H1 (cell line): ENCODE measurements around the gene COLQ. TPM values are rescaled to one million over a fixed set of nuclear protein-coding genes. Genes with fewer than 3 reads are reported as not detected.

Experiments used
- CTCF ChIA-PET: fragments of 300-600 bp; sonication (Branson Sonifier 250); formaldehyde crosslinking; loops from one replicate; lab custom pipeline; 2021; ENCODE audit not compliant: partially characterized antibody; lab: Charles Lee
- POLR2A ChIA-PET: fragments of 300-600 bp; sonication (Branson Sonifier 250); formaldehyde crosslinking; loops from one replicate; lab custom pipeline; 2021; ENCODE audit warnings: inconsistent platforms; ENCODE audit not compliant: partially characterized antibody; lab: Charles Lee
- DNase-seq, 2 experiments: peaks; one replicate each; pipeline versions ENCODE4 v3.0.0 to v3.0.0-alpha.2; 2010 to 2022; ENCODE audit warnings: low spot score in 2 of 2, low read depth in 1 of 2, mixed read lengths in 1 of 2
- FAIRE-seq: peaks from 2 replicates; lab custom pipeline; 2011; peaks lifted over from hg19 to GRCh38; lab: Jason Lieb, UNC
- H2AFZ ChIP-seq: 2 replicates; pipeline ENCODE4 v1.8.1; 2012; ENCODE audit warnings: low read length, inconsistent platforms
- H2AK5ac ChIP-seq: 2 replicates; pipeline ENCODE4 v1.6.1; 2013; ENCODE audit warnings: low read depth, low read length
- H2BK120ac ChIP-seq: replicated peaks from 2 replicates; pipeline ENCODE3; 2013; ENCODE audit warnings: low read depth, low read length, inconsistent platforms
- H2BK12ac ChIP-seq: 2 replicates; pipeline ENCODE4 v1.6.1; 2013; ENCODE audit warnings: low read depth, low read length
- H2BK15ac ChIP-seq: 2 replicates; pipeline ENCODE4 v1.6.1; 2013; ENCODE audit warnings: low read length
- H2BK20ac ChIP-seq: 2 replicates; pipeline ENCODE4 v1.6.1; 2013; ENCODE audit warnings: low read length
- H2BK5ac ChIP-seq: 2 replicates; pipeline ENCODE4 v1.6.1; 2013; ENCODE audit warnings: low read depth, low read length
- H3K14ac ChIP-seq: 2 replicates; pipeline ENCODE4 v1.6.1; 2013; ENCODE audit warnings: inconsistent platforms; ENCODE audit not compliant: insufficient read length
- H3K18ac ChIP-seq: 2 replicates; pipeline ENCODE4 v1.6.1; 2013; ENCODE audit warnings: low read length; ENCODE audit errors: extremely low read depth
- H3K23ac ChIP-seq: 2 replicates; pipeline ENCODE4 v1.6.1; 2013; ENCODE audit warnings: inconsistent platforms; ENCODE audit not compliant: insufficient read length
- H3K23me2 ChIP-seq: 2 replicates; pipeline ENCODE4 v1.6.1; 2013; ENCODE audit warnings: low read depth, low read length
- H3K27ac ChIP-seq: 2 replicates; pipeline ENCODE4 v1.6.1; 2011; ENCODE audit warnings: low read depth, low read length, inconsistent platforms
- H3K27me3 ChIP-seq, 4 experiments: replicated peaks in 1 of 4; 1 replicate in 1 of 4; 2 replicates in 3 of 4; pipeline versions ENCODE4 v1.6.1 to v1.8.1; 2011 to 2013; ENCODE audit warnings: low read length in 3 of 4, mild to moderate bottlenecking in 3 of 4, inconsistent platforms in 2 of 4, mixed read lengths in 2 of 4, moderate library complexity in 1 of 4; ENCODE audit not compliant: control insufficient read depth in 3 of 4, insufficient read depth in 3 of 4; ENCODE audit errors: extremely low read depth in 1 of 4
- H3K36me3 ChIP-seq, 4 experiments: 2 replicates each; pipeline versions ENCODE4 v1.6.1 to v1.8.1; 2011 to 2013; ENCODE audit warnings: mild to moderate bottlenecking in 4 of 4, low read length in 3 of 4, moderate library complexity in 2 of 4, control low read depth in 1 of 4, inconsistent platforms in 1 of 4; ENCODE audit not compliant: insufficient read depth in 4 of 4, control insufficient read depth in 2 of 4
- H3K4ac ChIP-seq: replicated peaks from 2 replicates; pipeline ENCODE3; 2013; ENCODE audit warnings: low read length, low read depth, mixed read lengths, inconsistent platforms; ENCODE audit not compliant: insufficient read length
- H3K4me1 ChIP-seq, 4 experiments: replicated peaks in 1 of 4; 1 replicate in 1 of 4; 2 replicates in 3 of 4; pipeline versions ENCODE4 v1.6.1 to v1.8.1; 2011 to 2013; ENCODE audit warnings: low read length in 3 of 4, inconsistent platforms in 2 of 4, mixed read lengths in 1 of 4; ENCODE audit not compliant: insufficient read depth in 4 of 4, control insufficient read depth in 3 of 4
- H3K4me2 ChIP-seq, 2 experiments: 2 replicates each; pipeline versions ENCODE4 v1.6.1 to v1.8.1; 2011 to 2013; ENCODE audit warnings: low read depth in 2 of 2, low read length in 2 of 2, control low read depth in 1 of 2, inconsistent platforms in 1 of 2, mild to moderate bottlenecking in 1 of 2; ENCODE audit not compliant: insufficient read depth in 1 of 2
- H3K4me3 ChIP-seq, 4 experiments: fragments of 200-600, 300-600 bp in 1 of 4; sonication (generic), shearing (Covaris generic), sonication (Bioruptor Twin) in 1 of 4; 2 replicates each; pipeline versions ENCODE4 v1.5.1 to v1.8.1; 2011 to 2016; ENCODE audit warnings: low read length in 4 of 4, low read depth in 3 of 4, control low read depth in 2 of 4, inconsistent platforms in 2 of 4, mild to moderate bottlenecking in 2 of 4, mixed read lengths in 1 of 4, moderate library complexity in 1 of 4; ENCODE audit not compliant: insufficient read depth in 2 of 4; ENCODE audit errors: extremely low read depth in 1 of 4
- H3K56ac ChIP-seq: replicated peaks from 2 replicates; pipeline ENCODE3; 2013; ENCODE audit warnings: low read depth, mild to moderate bottlenecking, mixed read lengths, low read length, inconsistent platforms; ENCODE audit not compliant: insufficient read length
- H3K79me1 ChIP-seq: 2 replicates; pipeline ENCODE4 v1.6.1; 2013; ENCODE audit warnings: low read depth, low read length, control low read depth
- H3K79me2 ChIP-seq, 2 experiments: 2 replicates each; pipeline versions ENCODE4 v1.6.1 to v1.8.1; 2012 to 2013; ENCODE audit warnings: low read length in 2 of 2, mild to moderate bottlenecking in 2 of 2, inconsistent platforms in 1 of 2; ENCODE audit not compliant: insufficient read depth in 2 of 2, control insufficient read depth in 1 of 2
- H3K9ac ChIP-seq, 4 experiments: replicated peaks in 1 of 4; 1 replicate in 1 of 4; 2 replicates in 3 of 4; pipeline versions ENCODE4 v1.6.1 to v1.8.1; 2011 to 2013; ENCODE audit warnings: low read depth in 3 of 4, low read length in 3 of 4, control low read depth in 2 of 4, mild to moderate bottlenecking in 2 of 4, moderate library complexity in 2 of 4, inconsistent platforms in 1 of 4; ENCODE audit errors: extremely low read depth in 1 of 4
- H3K9me3 ChIP-seq, 2 experiments: 2 replicates each; pipeline versions ENCODE4 v1.6.1 to v1.8.1; 2012 to 2013; ENCODE audit warnings: mild to moderate bottlenecking in 2 of 2, moderate library complexity in 2 of 2, control low read depth in 1 of 2, inconsistent platforms in 1 of 2, low read depth in 1 of 2, low read length in 1 of 2, mixed read lengths in 1 of 2; ENCODE audit not compliant: insufficient read depth in 2 of 2
- H4K20me1 ChIP-seq, 2 experiments: replicated peaks in 1 of 2; 2 replicates each; pipeline versions ENCODE3 to v1.8.1; 2011 to 2013; ENCODE audit warnings: inconsistent platforms in 2 of 2, low read length in 2 of 2, mild to moderate bottlenecking in 1 of 2; ENCODE audit not compliant: insufficient read depth in 2 of 2, control insufficient read depth in 1 of 2
- H4K5ac ChIP-seq: 2 replicates; pipeline ENCODE4 v1.6.1; 2013; ENCODE audit warnings: low read length, low read depth, mixed read lengths, inconsistent platforms; ENCODE audit not compliant: insufficient read length
- H4K8ac ChIP-seq: 2 replicates; pipeline ENCODE4 v1.8.0; 2013; ENCODE audit warnings: mild to moderate bottlenecking, moderate library complexity, low read length, inconsistent platforms; ENCODE audit not compliant: insufficient read depth; ENCODE audit errors: extremely low read depth
- H4K91ac ChIP-seq: replicated peaks from 2 replicates; pipeline ENCODE3; 2013; ENCODE audit warnings: low read length, mixed read lengths, inconsistent platforms; ENCODE audit not compliant: insufficient read length
- ATF3 ChIP-seq: IDR thresholded peaks from 2 replicates; pipeline ENCODE4 v1.6.1; 2011; ENCODE audit warnings: low read depth, mild to moderate bottlenecking, low read length; ENCODE audit not compliant: insufficient read depth
- HDAC2 ChIP-seq, 2 experiments: fragments of 300-600 bp in 1 of 2; sonication (generic) in 1 of 2; IDR thresholded peaks; 2 replicates each; pipeline ENCODE4 v1.6.1; 2011 to 2012; ENCODE audit warnings: low read depth in 2 of 2, low read length in 2 of 2, mild to moderate bottlenecking in 2 of 2, moderate library complexity in 2 of 2, borderline replicate concordance in 1 of 2, inconsistent platforms in 1 of 2
- SIX5 ChIP-seq: IDR thresholded peaks from 2 replicates; pipeline ENCODE4 v1.6.1; 2011; ENCODE audit warnings: mild to moderate bottlenecking, low read depth, low read length
- SUZ12 ChIP-seq: fragments of 200-600 bp; sonication (generic); IDR thresholded peaks from 2 replicates; pipeline ENCODE4 v1.6.1; 2012; ENCODE audit warnings: mild to moderate bottlenecking, inconsistent platforms, low read length, moderate library complexity, mixed read lengths
- USF2 ChIP-seq: IDR thresholded peaks from 2 replicates; pipeline ENCODE4 v1.6.1; 2011; ENCODE audit warnings: low read length, improper control_type of control experiment
- WGBS, 2 experiments: shearing (Covaris generic) in 1 of 2; methylation state at CpG; one replicate each; pipeline versions ENCODE4 v1.1.6 to v1.1.7; 2013 to 2015; ENCODE audit warnings: low lambda C conversion rate in 2 of 2, mixed read lengths in 2 of 2, inconsistent platforms in 1 of 2, low coverage in 1 of 2, missing lambda C conversion rate in 1 of 2; ENCODE audit not compliant: insufficient replicate concordance in 2 of 2, insufficient coverage in 1 of 2, insufficient read length in 1 of 2; ENCODE audit errors: extremely low coverage in 1 of 2, missing lambda C conversion rate in 1 of 2; 5-methylcytosine and 5-hydroxymethylcytosine counted together
- polyA plus RNA-seq, 7 experiments: library from polyadenylated mRNA; depleted of rRNA in 3 of 7; stranded (reverse) in 5 of 7; unstranded in 2 of 7; fragments of >200 nt in 5 of 7; fragments of 200-250 nt in 2 of 7; gene quantifications; 1 replicate in 5 of 7; 2 replicates in 1 of 7; 4 replicates in 1 of 7; pipeline versions ENCODE4 v1.2.1 to v1.2.3, GENCODE V29; 2011 to 2013; ENCODE audit warnings: missing spikeins in 2 of 7, mixed read lengths in 2 of 7
- total RNA-seq: library from RNA; stranded (reverse); fragmentation: NEBNext Ultra II Directional; extraction: Animal tissue kit (Norgen Biotek cat#: 25700); gene quantifications from 2 replicates; pipeline ENCODE4 v1.2.1, GENCODE V29; 2021

The COLQ gene
- total and polyA plus RNA-seq, 2 of the 8 experiments (the other 6 are each of a cell fraction or from before 2014, with no cell fraction given): 1.5 to 1.9 TPM

DNA sequence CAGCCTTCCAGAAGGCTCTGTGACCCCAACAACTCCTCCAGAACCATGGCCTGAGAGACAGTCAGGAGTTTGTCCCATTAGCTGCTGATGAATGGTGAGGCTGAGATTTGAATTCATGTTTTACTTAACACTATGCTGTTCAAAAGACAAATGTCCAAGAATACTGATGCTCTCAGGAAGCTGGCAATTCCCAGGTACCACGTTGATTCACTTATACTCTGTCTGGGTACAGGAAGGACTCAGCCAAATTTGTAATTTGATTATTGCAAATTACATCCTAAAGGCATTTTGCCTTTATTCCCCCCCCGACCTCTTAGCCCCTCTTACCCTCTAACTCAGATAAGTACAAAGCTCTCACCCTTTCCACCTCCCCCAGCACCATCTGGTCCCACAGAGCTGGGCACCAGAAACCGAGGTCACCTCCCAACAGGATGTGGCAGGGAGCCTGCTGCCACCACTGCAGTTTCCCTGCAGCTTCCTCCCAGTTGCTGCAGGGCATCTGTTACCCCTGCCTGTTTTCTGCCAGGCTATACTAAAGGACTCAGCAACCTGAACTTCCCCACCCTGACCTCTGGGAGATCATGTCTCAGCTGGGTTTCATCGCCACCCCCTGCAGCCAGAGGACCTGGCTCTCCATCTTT, 60.5 kb downstream of the COLQ start:
- Histone ChIP-seq H2BK12ac (no peak overlapping the region), H3K36me3 (no peaks in the 10 kb centered on the region), H4K8ac (no peak overlapping the region), H3K56ac (no peak overlapping the region), H3K4me1 (no peaks in the 10 kb centered on the region), H3K23me2 (no peaks in the 10 kb centered on the region), H3K4me3 (no peak overlapping the region), H2AK5ac (no peak overlapping the region), H3K4ac (no peak overlapping the region), H2BK120ac (no peak overlapping the region), H3K79me2 (no peaks in the 10 kb centered on the region), H3K9ac (no peak overlapping the region), H3K27me3 (no peaks in the 10 kb centered on the region), H3K4me2 (no peak overlapping the region), H4K91ac (no peak overlapping the region), H2BK20ac (no peak overlapping the region), H4K5ac (no peak overlapping the region), H3K27ac (no peak overlapping the region), H2AFZ (no peak overlapping the region), H3K23ac (no peak overlapping the region), H2BK5ac (no peak overlapping the region), H2BK15ac (no peak overlapping the region), H3K18ac (no peak overlapping the region), H3K79me1 (no peaks in the 10 kb centered on the region), H3K9me3 (no peaks in the 10 kb centered on the region), H3K14ac (no peak overlapping the region), H4K20me1 (no peaks in the 10 kb centered on the region)
- ChIA-PET POLR2A (no interaction called here), CTCF (interaction anchor here (0.6 to 1.4 kb wide), 4 partner anchors 9 to 87 kb away, joined by 3 to 6 read pairs (median 4); no protein-coding TSS in a partner anchor)
- DNase-seq (no peak), FAIRE-seq (no peak)
- no peak for TF ChIP-seq HDAC2 (IDR thresholded peaks at IDR 0.05; ENCODE audit: borderline replicate concordance in 1 of 2, low read depth in 2 of 2, low read length in 2 of 2)
- no peak for TF ChIP-seq SIX5
- no peak for TF ChIP-seq ATF3
- TF ChIP-seq SUZ12: no peak
- TF ChIP-seq USF2: no peak
- WGBS, 2 experiments: 88% methylated on average over 4 of the region's 4 CpGs; no CpG with 5 or more reads in 1 of the 2 experiments
